HCT116 (cell line): ENCODE results near the gene UBAP1L. TPM values are rescaled to one million over a fixed set of nuclear protein-coding genes. Genes with fewer than 3 reads are reported as not detected.
"Not testable (repeated sequence)": the region's sequence is repeated elsewhere in the genome, so short reads cannot be mapped to it uniquely, and the experiment has no call there.

ENCODE experiments used
- ATAC-seq: fragments of 200-7000 bp; cut with Tn5 transposase; 2 replicates; pipeline ENCODE4 v1.9.1; 2020; ENCODE audit warnings: mild to moderate bottlenecking, moderate library complexity
- BruUV-seq: library from RNA; stranded (reverse); fragments of 400-500 nt; replicated peaks from 2 replicates; lab custom pipeline; 2021; lab: Mats Ljungman, UMichigan
- CTCF ChIA-PET: fragments of 300-600 bp; sonication (Branson Sonifier 250); formaldehyde crosslinking; loops from one replicate; lab custom pipeline; 2021; ENCODE audit warnings: antibody characterized with exemption; lab: Charles Lee
- POLR2A ChIA-PET: fragments of 300-600, 350-600 bp; sonication (Branson Sonifier 250); formaldehyde crosslinking; loops from one replicate; lab custom pipeline; 2021; ENCODE audit warnings: antibody characterized with exemption; lab: Charles Lee
- RAD21 ChIA-PET, 2 experiments: fragments of 300-600 bp; sonication (Branson Sonifier 250); formaldehyde crosslinking; loops; one replicate each; lab custom pipeline; 2023; ENCODE audit warnings: low total read pairs in 2 of 2; ENCODE audit not compliant: uncharacterized antibody in 2 of 2, unreplicated experiment in 2 of 2, low non-redundant PET in 1 of 2; lab: Charles Lee
- DNase-seq: peaks from one replicate; pipeline ENCODE4 v3.0.0-alpha.2; 2010; ENCODE audit warnings: low read depth, low spot score
- H2AFZ ChIP-seq: fragments of 200-600 bp; shearing (Covaris generic), sonication (generic); 2 replicates; pipeline ENCODE4 v1.6.1; 2017; ENCODE audit warnings: low read depth, mixed run types, mixed read lengths, antibody characterized with exemption, low read length; ENCODE audit not compliant: poor library complexity, severe bottlenecking
- H3K27ac ChIP-seq: 2 replicates; pipeline ENCODE4 v1.5.1; 2012; ENCODE audit warnings: low read depth, low read length
- H3K27me3 ChIP-seq: fragments of 200-600 bp; sonication (generic); 2 replicates; pipeline ENCODE4 v1.6.1; 2016; ENCODE audit warnings: mixed run types, low read length, mixed read lengths; ENCODE audit not compliant: insufficient read depth
- H3K36me3 ChIP-seq, 2 experiments: fragments of 200-500 bp in 1 of 2; fragments of 200-600 bp in 1 of 2; sonication (Bioruptor generic) in 1 of 2; sonication (generic) in 1 of 2; 2 replicates each; pipeline versions ENCODE4 v1.5.1 to v1.6.1; 2014 to 2016; ENCODE audit warnings: low read length in 2 of 2, inconsistent platforms in 1 of 2, mixed read lengths in 1 of 2, mixed run types in 1 of 2; ENCODE audit not compliant: insufficient read depth in 2 of 2, control insufficient read depth in 1 of 2
- H3K4me1 ChIP-seq, 2 experiments: fragments of 200-600 bp in 1 of 2; sonication (generic) in 1 of 2; 2 replicates each; pipeline versions ENCODE4 v1.5.1 to v1.6.1; 2012 to 2017; ENCODE audit warnings: low read length in 2 of 2, inconsistent platforms in 1 of 2, mild to moderate bottlenecking in 1 of 2, mixed read lengths in 1 of 2, mixed run types in 1 of 2, moderate library complexity in 1 of 2; ENCODE audit not compliant: insufficient read depth in 2 of 2, control insufficient read depth in 1 of 2
- H3K4me2 ChIP-seq: fragments of 200-600 bp; sonication (generic); 2 replicates; pipeline ENCODE4 v1.6.1; 2017; ENCODE audit warnings: mixed run types, low read length, mixed read lengths
- H3K4me3 ChIP-seq, 2 experiments: fragments of 200-600 bp in 1 of 2; sonication (generic) in 1 of 2; replicated peaks in 1 of 2; 2 replicates each; pipeline ENCODE4 v1.5.1; 2011 to 2016; ENCODE audit warnings: low read length in 2 of 2, control low read depth in 1 of 2, low read depth in 1 of 2, mild to moderate bottlenecking in 1 of 2, mixed read lengths in 1 of 2, mixed run types in 1 of 2
- H3K79me2 ChIP-seq: fragments of 200-600 bp; sonication (generic); 2 replicates; pipeline ENCODE4 v1.6.1; 2017; ENCODE audit warnings: mild to moderate bottlenecking, mixed run types, low read length, moderate library complexity, mixed read lengths; ENCODE audit not compliant: insufficient read depth
- H3K9ac ChIP-seq: fragments of 200-600 bp; sonication (generic); 2 replicates; pipeline ENCODE4 v1.6.1; 2016; ENCODE audit warnings: low read length, mixed read lengths
- H3K9me2 ChIP-seq: fragments of 200-600 bp; sonication (generic), shearing (Covaris generic); 2 replicates; pipeline ENCODE4 v1.6.1; 2017; ENCODE audit warnings: mixed run types, mild to moderate bottlenecking, moderate library complexity; ENCODE audit not compliant: insufficient read depth
- H3K9me3 ChIP-seq, 2 experiments: fragments of 200-500 bp in 1 of 2; fragments of 200-600 bp in 1 of 2; sonication (Bioruptor generic) in 1 of 2; sonication (generic) in 1 of 2; 2 replicates each; pipeline ENCODE4 v1.6.1; 2014 to 2017; ENCODE audit warnings: low read length in 2 of 2, mixed read lengths in 2 of 2, inconsistent platforms in 1 of 2, low read depth in 1 of 2, mild to moderate bottlenecking in 1 of 2, mixed run types in 1 of 2, moderate library complexity in 1 of 2; ENCODE audit not compliant: control insufficient read depth in 1 of 2, insufficient read depth in 1 of 2
- H4K20me1 ChIP-seq: fragments of 200-600 bp; sonication (generic), shearing (Covaris generic); 2 replicates; pipeline ENCODE4 v1.6.1; 2017; ENCODE audit warnings: mixed run types, mild to moderate bottlenecking, moderate library complexity; ENCODE audit not compliant: insufficient read depth
- ATF3 ChIP-seq: IDR thresholded peaks from 2 replicates; pipeline ENCODE4 v1.6.1; 2012
- CBX3 ChIP-seq: IDR thresholded peaks from 2 replicates; pipeline ENCODE4 v1.6.1; 2012; ENCODE audit warnings: low read depth
- CEBPB ChIP-seq: IDR thresholded peaks from 2 replicates; pipeline ENCODE4 v1.6.1; 2012; ENCODE audit warnings: low read depth
- EZH2 ChIP-seq: fragments of 200-600 bp; sonication (generic); IDR thresholded peaks from 2 replicates; pipeline ENCODE4 v1.6.1; 2017; ENCODE audit warnings: antibody characterized with exemption, mixed run types
- EZH2phosphoT487 ChIP-seq: fragments of 200-600 bp; IDR thresholded peaks from 2 replicates; pipeline ENCODE4 v1.6.1; 2018; ENCODE audit warnings: antibody characterized with exemption, borderline replicate concordance
- JUND ChIP-seq: IDR thresholded peaks from 2 replicates; pipeline ENCODE4 v1.6.1; 2012
- MAX ChIP-seq: IDR thresholded peaks from 2 replicates; pipeline ENCODE4 v1.6.1; 2012
- POLR2A ChIP-seq: IDR thresholded peaks from 2 replicates; pipeline ENCODE4 v1.7.0; 2011; ENCODE audit warnings: borderline replicate concordance; ENCODE audit not compliant: insufficient read depth, insufficient read length; ENCODE audit errors: extremely low read depth
- POLR2AphosphoS5 ChIP-seq: IDR thresholded peaks from 2 replicates; pipeline ENCODE4 v1.6.1; 2011; ENCODE audit warnings: mild to moderate bottlenecking, low read depth, low read length, moderate library complexity
- RAD21 ChIP-seq: IDR thresholded peaks from 2 replicates; pipeline ENCODE4 v1.6.1; 2012; ENCODE audit warnings: low read depth, mild to moderate bottlenecking
- REST ChIP-seq: IDR thresholded peaks from 2 replicates; pipeline ENCODE4 v1.6.1; 2012; ENCODE audit warnings: low read depth
- SIN3A ChIP-seq: IDR thresholded peaks from 2 replicates; pipeline ENCODE4 v1.6.1; 2012; ENCODE audit warnings: low read depth
- YY1 ChIP-seq: IDR thresholded peaks from 2 replicates; pipeline ENCODE4 v1.6.1; 2011; ENCODE audit warnings: low read length, low read depth, moderate library complexity, mild to moderate bottlenecking; ENCODE audit not compliant: insufficient replicate concordance; ENCODE audit errors: extremely low read depth
- ZBTB33 ChIP-seq: IDR thresholded peaks from 2 replicates; pipeline ENCODE4 v1.6.1; 2011; ENCODE audit warnings: mild to moderate bottlenecking, low read length, moderate library complexity; ENCODE audit not compliant: insufficient replicate concordance; ENCODE audit errors: extremely low read depth
- ZFX ChIP-seq: fragments of 450-650 bp; IDR thresholded peaks from 2 replicates; pipeline ENCODE4 v1.6.1; 2017
- ZNF274 ChIP-seq: fragments of 200-500 bp; sonication (Bioruptor generic); IDR thresholded peaks from 2 replicates; pipeline ENCODE4 v1.6.1; 2014; ENCODE audit warnings: mild to moderate bottlenecking, low read depth, low read length, inconsistent platforms
- intact Hi-C: fragments of 100-400 bp; cut with micrococcal nuclease; formaldehyde crosslinking; loops from 2 replicates; pipeline ENCODE4 v1.10.0; 2022
- total RNA-seq: library from RNA; stranded (reverse); gene quantifications from one replicate; pipeline ENCODE4 v1.2.1, GENCODE V29; 2021; ENCODE audit not compliant: unreplicated experiment

The UBAP1L gene
- total RNA-seq, 1 experiment from 2014 or later = 4.0 TPM

- POLR2A ChIA-PET = no interaction called here
- intact Hi-C loops = no loop called here
- H3K9ac ChIP-seq = no peak overlapping the region
- no peak overlapping the region for H2AFZ ChIP-seq
- no peak overlapping the region for H3K4me2 ChIP-seq
- H3K79me2 ChIP-seq = no peaks in the 10 kb centered on the region
- no peak for TF ChIP-seq ZFX
- no peak for TF ChIP-seq ZBTB33
- no peak for TF ChIP-seq MAX
- no peak for TF ChIP-seq YY1
- TF ChIP-seq POLR2A = no peak
- TF ChIP-seq CBX3 = no peak
- TF ChIP-seq ZNF274 = no peak
- no peak for TF ChIP-seq SIN3A
- TF ChIP-seq RAD21 = no peak
- TF ChIP-seq ATF3 = no peak
- TF ChIP-seq EZH2phosphoT487 = no peak
- no peak for TF ChIP-seq REST
- no peak for TF ChIP-seq POLR2AphosphoS5
- TF ChIP-seq EZH2 = no peak
- no peak for TF ChIP-seq JUND
- TF ChIP-seq CEBPB = no peak
- H3K9me2 ChIP-seq = no peaks in the 10 kb centered on the region
- no peak overlapping the region for H3K4me3 ChIP-seq
- no TSS peak for BruUV-seq
- H4K20me1 ChIP-seq = no peaks in the 10 kb centered on the region
- DNase-seq = no peak
- RAD21 ChIA-PET = no interaction called here
- H3K4me1 ChIP-seq = no peaks in the 10 kb centered on the region
- no peaks in the 10 kb centered on the region for H3K9me3 ChIP-seq
- H3K36me3 ChIP-seq = peaks cover 8 to 10% of the 10 kb centered on the region in 2 experiments; a peak in 3 of 4 replicates
- CTCF ChIA-PET = no interaction called here
- no peaks in the 10 kb centered on the region for H3K27me3 ChIP-seq
- ATAC-seq = no peak
- no peak overlapping the region for H3K27ac ChIP-seq
Measured at GRCh38 chr15:65146438-65146837, 31.4 kb upstream of the UBAP1L start.

- H2AFZ ChIP-seq, H3K4me3 ChIP-seq, H3K4me1 ChIP-seq, DNase-seq, CTCF ChIA-PET, RAD21 ChIA-PET, H3K9ac ChIP-seq, H3K4me2 ChIP-seq, H4K20me1 ChIP-seq, H3K27ac ChIP-seq, BruUV-seq, intact Hi-C loops, ATAC-seq, H3K9me3 ChIP-seq, H3K9me2 ChIP-seq, POLR2A ChIA-PET, H3K36me3 ChIP-seq, H3K79me2 ChIP-seq, H3K27me3 ChIP-seq: not testable (repeated sequence)
Measured at GRCh38 chr15:65138631-65139030, 23.6 kb upstream of the UBAP1L start.
